Measurements from ENCODE around the gene MPZL1.

Gene MPZL1

GRCh38 chr1:167832693-167833092, 110.9 kb downstream of the MPZL1 start:
- no peak for TF ChIP-seq CTCF (IDR thresholded peaks at IDR 0.05; ENCODE audit: insufficient read depth, low read length, poor library complexity, severe bottlenecking)
- Histone ChIP-seq H3K27me3 (replicated peaks; ENCODE audit: control insufficient read depth, insufficient read depth, low read length) (no peaks in the 10 kb centered on the region), H3K4me3 (replicated peaks; ENCODE audit: low read depth, low read length) (no peak overlapping the region), H3K36me3 (ENCODE audit: control insufficient read depth, insufficient read depth, low read length) (no peaks in the 10 kb centered on the region)
- no peak for DNase-seq (ENCODE audit: extremely low read depth, insufficient read length)

GRCh38 chr1:167833904-167834303, 112.1 kb downstream of the MPZL1 start:
- Histone ChIP-seq H3K36me3 (ENCODE audit: control insufficient read depth, insufficient read depth, low read length) (no peaks in the 10 kb centered on the region), H3K27me3 (replicated peaks; ENCODE audit: control insufficient read depth, insufficient read depth, low read length) (no peaks in the 10 kb centered on the region), H3K4me3 (replicated peaks; ENCODE audit: low read depth, low read length) (no peak overlapping the region)
- no peak for TF ChIP-seq CTCF (IDR thresholded peaks at IDR 0.05; ENCODE audit: insufficient read depth, low read length, poor library complexity, severe bottlenecking)
- DNase-seq (ENCODE audit: extremely low read depth, insufficient read length), result no peak

- no peaks in the 10 kb centered on the region for H3K36me3 ChIP-seq (ENCODE audit: control insufficient read depth, insufficient read depth, low read length)
- no peak overlapping the region for H3K4me3 ChIP-seq (replicated peaks; ENCODE audit: low read depth, low read length)
- TF ChIP-seq CTCF (IDR thresholded peaks at IDR 0.05; ENCODE audit: insufficient read depth, low read length, poor library complexity, severe bottlenecking), result no peak
- no peaks in the 10 kb centered on the region for H3K27me3 ChIP-seq (replicated peaks; ENCODE audit: control insufficient read depth, insufficient read depth, low read length)
- no peak for DNase-seq (ENCODE audit: extremely low read depth, insufficient read length)
Observed at GRCh38 chr1:167836197-167836596, 114.4 kb downstream of the MPZL1 start.

DNA sequence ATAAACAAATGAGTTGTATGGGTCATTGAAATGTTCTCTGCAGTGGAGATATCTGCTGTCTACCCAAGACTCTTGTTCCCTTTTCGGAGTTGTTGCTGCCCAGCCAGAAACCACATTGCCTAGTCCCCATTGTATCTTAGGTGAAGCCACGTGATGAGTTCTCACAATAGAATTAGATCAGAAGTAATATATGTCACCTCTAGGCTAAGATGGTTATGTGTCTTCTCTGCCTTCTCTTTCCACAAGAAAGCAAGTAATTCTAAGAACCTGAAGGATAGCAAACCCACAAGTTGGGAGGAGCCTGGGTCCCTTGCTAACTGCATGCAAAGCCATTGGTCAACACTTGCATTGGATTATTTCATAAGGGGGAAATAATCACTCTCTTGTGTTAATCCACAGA, 115.5 kb downstream of the MPZL1 start:
- no peak for TF ChIP-seq CTCF (IDR thresholded peaks at IDR 0.05; ENCODE audit: insufficient read depth, low read length, poor library complexity, severe bottlenecking)
- no peaks in the 10 kb centered on the region for H3K27me3 ChIP-seq (replicated peaks; ENCODE audit: control insufficient read depth, insufficient read depth, low read length)
- no peaks in the 10 kb centered on the region for H3K36me3 ChIP-seq (ENCODE audit: control insufficient read depth, insufficient read depth, low read length)
- DNase-seq (ENCODE audit: extremely low read depth, insufficient read length), result no peak
- no peak overlapping the region for H3K4me3 ChIP-seq (replicated peaks; ENCODE audit: low read depth, low read length)

- TF ChIP-seq CTCF (IDR thresholded peaks at IDR 0.05; ENCODE audit: insufficient read depth, low read length, poor library complexity, severe bottlenecking), result no peak
- H3K27me3 ChIP-seq (replicated peaks; ENCODE audit: control insufficient read depth, insufficient read depth, low read length), result no peaks in the 10 kb centered on the region
- H3K4me3 ChIP-seq (replicated peaks; ENCODE audit: low read depth, low read length), result no peak overlapping the region
- no peaks in the 10 kb centered on the region for H3K36me3 ChIP-seq (ENCODE audit: control insufficient read depth, insufficient read depth, low read length)
- no peak for DNase-seq (ENCODE audit: extremely low read depth, insufficient read length)
Observed at GRCh38 chr1:167839009-167839408, 117.2 kb downstream of the MPZL1 start.

Data from GM06990 (cell line).